Ovary (tissue), 9 donors: ENCODE measurements around the gene SESN2. TPM values are rescaled to one million over a fixed set of nuclear protein-coding genes. Genes with fewer than 3 reads are reported as not detected.

Source experiments
- DNase-seq, 5 donors: peaks; one replicate each; pipeline ENCODE4 v3.0.0-alpha.2; 2019 to 2020
- H3K27ac ChIP-seq, 2 donors: fragments of 200-600 bp; one replicate each; pipeline versions ENCODE4 v1.5.1 to v1.8.0; 2019 to 2022
- H3K27me3 ChIP-seq: fragments of 200-600 bp; one replicate; pipeline ENCODE4 v1.8.0; 2022
- H3K36me3 ChIP-seq: fragments of 200-600 bp; sonication (generic); one replicate; pipeline ENCODE4 v1.5.1; 2019
- H3K4me1 ChIP-seq: one replicate; pipeline ENCODE4 v1.8.1; 2013; ENCODE audit warnings: mild to moderate bottlenecking, moderate library complexity; ENCODE audit not compliant: insufficient read depth
- H3K4me3 ChIP-seq: fragments of 200-600 bp; sonication (generic); one replicate; pipeline ENCODE4 v1.5.1; 2017
- H3K9me3 ChIP-seq, 2 donors: fragments of 200-600 bp in 1 of 2; sonication (generic) in 1 of 2; one replicate each; pipeline versions ENCODE4 v1.5.1 to v1.8.1; 2013 to 2019; ENCODE audit warnings: mild to moderate bottlenecking in 1 of 2, moderate library complexity in 1 of 2
- EP300 ChIP-seq: sonication (generic); formaldehyde crosslinking; IDR thresholded peaks from one replicate; pipeline ENCODE4 v1.6.1; 2017; ENCODE audit warnings: antibody characterized with exemption
- POLR2A ChIP-seq: fragments of 450-650 bp; IDR thresholded peaks from one replicate; pipeline ENCODE4 v1.6.1; 2017; ENCODE audit warnings: antibody characterized with exemption, mild to moderate bottlenecking, moderate library complexity
- WGBS, 3 donors: extraction: QIAGEN DNeasy Blood & Tissue Kit in 1 of 3; methylation state at CpG; one replicate each; pipeline versions ENCODE4 v1.1.5 to v1.1.7; 2013 to 2017; 5-methylcytosine and 5-hydroxymethylcytosine counted together
- intact Hi-C, 4 donors: fragments of 100-400 bp; cut with DNase I; formaldehyde crosslinking; loops; one replicate each; pipeline versions ENCODE4 v1.11.0 to v1.15.1; 2022 to 2023
- polyA plus RNA-seq, 2 donors: library from polyadenylated mRNA; stranded (reverse); fragments of 200-250 nt in 1 of 2; fragments of 350-450 nt in 1 of 2; fragmentation: Illumina TruSeq in 1 of 2; extraction: RNeasy Lipid Tissue Mini Kit (QIAGEN cat#74804) in 1 of 2; gene quantifications; one replicate each; pipeline ENCODE4 v1.2.3, GENCODE V29; 2013 to 2014
- total RNA-seq, 7 donors: library from RNA; depleted of rRNA in 2 of 7; stranded (reverse); fragments of >200 nt in 2 of 7; fragmentation: NEBNext Ultra II Directional in 3 of 7; extraction: Animal tissue kit (Norgen Biotek cat#: 25700) in 3 of 7; gene quantifications; one replicate each; pipeline versions ENCODE4 v1.1.0 to v1.2.4, GENCODE V29; 2016 to 2023
- TF ChIP-seq, protein P1 (sequence below), 3 donors: fragments of 450-650 bp in 2 of 3; fragments of 200-600 bp in 1 of 3; IDR thresholded peaks; one replicate each; pipeline versions ENCODE4 v1.5.1 to v1.8.0; 2016 to 2022; ENCODE audit warnings: antibody characterized with exemption in 3 of 3, mild to moderate bottlenecking in 1 of 3
- donor health status: DM: no; HTN: no; CAD: no; lungs with moderate emphysema.
- donor health status: DM: no; HTN: no; CAD: no.
- donor health status: Bipolar disorder and iron deficiency.
- donor health status: DM: yes; HTN: yes; CAD: no.
- donor health status: DM: no; HTN: no; CAD: no.
- donor health status: DM: yes; HTN: yes; CAD: no.

The SESN2 gene
- total and polyA plus RNA-seq, 9 donors, result 7.4 to 79.9 (median 25.0) TPM

DNA sequence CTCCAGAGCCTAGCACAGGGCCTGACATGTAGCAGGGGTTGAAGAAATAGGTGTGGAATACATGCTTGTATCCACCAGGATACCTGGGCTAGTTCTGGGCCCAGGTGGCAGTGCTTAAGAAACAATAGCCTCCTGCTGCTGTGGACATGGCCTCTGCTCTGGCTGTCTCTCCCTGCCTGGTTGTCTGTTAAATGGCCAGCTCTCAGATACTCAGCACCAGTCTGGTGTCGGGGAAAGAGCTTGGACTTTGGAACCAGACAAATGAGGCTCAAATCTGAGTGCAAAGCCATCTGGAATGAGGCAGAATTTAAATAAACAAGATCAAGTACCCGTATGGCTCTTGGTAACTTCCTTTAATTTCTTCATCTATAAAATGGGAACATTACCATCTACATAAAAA is 31.5 kb downstream of the SESN2 start:
- WGBS, 3 donors, result 76 to 83% (median 81%) methylated on average over 2 of the region's 2 CpGs
- DNase-seq, result no peak
- Histone ChIP-seq H3K27ac (no peak overlapping the region), H3K27me3 (no peaks in the 10 kb centered on the region), H3K9me3 (no peaks in the 10 kb centered on the region), H3K4me3 (no peak overlapping the region), H3K4me1 (no peaks in the 10 kb centered on the region), H3K36me3 (no peaks in the 10 kb centered on the region)
- TF ChIP-seq, protein P1, sequence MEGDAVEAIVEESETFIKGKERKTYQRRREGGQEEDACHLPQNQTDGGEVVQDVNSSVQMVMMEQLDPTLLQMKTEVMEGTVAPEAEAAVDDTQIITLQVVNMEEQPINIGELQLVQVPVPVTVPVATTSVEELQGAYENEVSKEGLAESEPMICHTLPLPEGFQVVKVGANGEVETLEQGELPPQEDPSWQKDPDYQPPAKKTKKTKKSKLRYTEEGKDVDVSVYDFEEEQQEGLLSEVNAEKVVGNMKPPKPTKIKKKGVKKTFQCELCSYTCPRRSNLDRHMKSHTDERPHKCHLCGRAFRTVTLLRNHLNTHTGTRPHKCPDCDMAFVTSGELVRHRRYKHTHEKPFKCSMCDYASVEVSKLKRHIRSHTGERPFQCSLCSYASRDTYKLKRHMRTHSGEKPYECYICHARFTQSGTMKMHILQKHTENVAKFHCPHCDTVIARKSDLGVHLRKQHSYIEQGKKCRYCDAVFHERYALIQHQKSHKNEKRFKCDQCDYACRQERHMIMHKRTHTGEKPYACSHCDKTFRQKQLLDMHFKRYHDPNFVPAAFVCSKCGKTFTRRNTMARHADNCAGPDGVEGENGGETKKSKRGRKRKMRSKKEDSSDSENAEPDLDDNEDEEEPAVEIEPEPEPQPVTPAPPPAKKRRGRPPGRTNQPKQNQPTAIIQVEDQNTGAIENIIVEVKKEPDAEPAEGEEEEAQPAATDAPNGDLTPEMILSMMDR (IDR thresholded peaks at IDR 0.05), result no peak
- TF ChIP-seq POLR2A (no peak), EP300 (no peak)
- intact Hi-C loops, result no loop called here

DNA sequence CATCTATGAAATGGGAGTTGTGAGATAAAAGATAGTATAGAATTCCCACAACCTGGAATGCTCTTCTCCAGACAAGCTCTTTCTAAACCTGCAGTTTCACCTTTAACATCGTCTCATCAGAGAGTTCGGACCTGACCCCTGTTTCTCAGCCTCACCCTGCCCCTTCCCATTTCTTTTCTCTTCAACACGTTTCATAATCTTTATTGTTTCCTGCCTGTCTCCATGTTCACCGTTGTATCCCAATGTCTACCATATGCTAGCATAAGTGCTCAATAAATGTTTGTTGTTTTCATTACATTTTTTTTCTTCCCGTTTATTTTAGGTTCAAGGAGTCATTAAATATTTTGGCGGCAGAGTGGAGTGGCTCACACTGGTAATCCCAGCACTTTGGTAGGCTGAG is 32.4 kb downstream of the SESN2 start:
- Histone ChIP-seq H3K27ac (no peak overlapping the region), H3K9me3 (no peaks in the 10 kb centered on the region), H3K4me3 (no peak overlapping the region), H3K4me1 (peaks cover 2% of the 10 kb centered on the region), H3K27me3 (no peaks in the 10 kb centered on the region), H3K36me3 (no peaks in the 10 kb centered on the region)
- no peak for DNase-seq
- WGBS, 3 donors, result 53 to 63% (median 62%) methylated on average over 6 of the region's 6 CpGs
- intact Hi-C loops, result no loop called here
- TF ChIP-seq, protein P1 (IDR thresholded peaks at IDR 0.05), result no peak
- TF ChIP-seq POLR2A (no peak), EP300 (no peak)

DNA sequence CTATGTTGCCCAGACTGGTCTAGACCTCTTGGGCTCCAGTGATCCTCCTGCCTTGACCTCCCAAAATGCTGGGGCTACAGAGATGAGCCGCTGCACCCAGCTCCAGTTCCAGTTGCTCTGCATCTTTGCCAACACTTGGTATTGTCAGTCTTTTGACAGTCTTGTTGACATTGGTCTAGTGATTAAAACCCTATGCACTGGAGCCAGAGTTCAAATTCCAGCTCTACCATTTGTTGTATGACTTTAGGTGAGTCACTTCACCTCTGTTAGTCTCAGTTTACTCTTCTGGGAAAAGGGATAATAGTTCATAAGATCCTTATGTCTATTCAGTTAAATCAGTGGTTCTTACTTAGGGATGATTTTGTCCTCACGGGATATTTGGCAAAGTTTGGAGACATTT is 36.6 kb downstream of the SESN2 start:
- Histone ChIP-seq H3K27ac (peak overlapping the region in 1 of 2 donors; percentile 78), H3K4me1 (peaks cover 4% of the 10 kb centered on the region), H3K27me3 (no peaks in the 10 kb centered on the region), H3K36me3 (no peaks in the 10 kb centered on the region), H3K9me3 (no peaks in the 10 kb centered on the region), H3K4me3 (no peak overlapping the region)
- TF ChIP-seq, protein P1 (IDR thresholded peaks at IDR 0.05), result no peak
- TF ChIP-seq EP300 (no peak), POLR2A (no peak)
- intact Hi-C loops, result no loop called here
- no peak for DNase-seq
- WGBS, 3 donors, result 50 to 58% (median 52%) methylated on average over 2 of the region's 2 CpGs

DNA sequence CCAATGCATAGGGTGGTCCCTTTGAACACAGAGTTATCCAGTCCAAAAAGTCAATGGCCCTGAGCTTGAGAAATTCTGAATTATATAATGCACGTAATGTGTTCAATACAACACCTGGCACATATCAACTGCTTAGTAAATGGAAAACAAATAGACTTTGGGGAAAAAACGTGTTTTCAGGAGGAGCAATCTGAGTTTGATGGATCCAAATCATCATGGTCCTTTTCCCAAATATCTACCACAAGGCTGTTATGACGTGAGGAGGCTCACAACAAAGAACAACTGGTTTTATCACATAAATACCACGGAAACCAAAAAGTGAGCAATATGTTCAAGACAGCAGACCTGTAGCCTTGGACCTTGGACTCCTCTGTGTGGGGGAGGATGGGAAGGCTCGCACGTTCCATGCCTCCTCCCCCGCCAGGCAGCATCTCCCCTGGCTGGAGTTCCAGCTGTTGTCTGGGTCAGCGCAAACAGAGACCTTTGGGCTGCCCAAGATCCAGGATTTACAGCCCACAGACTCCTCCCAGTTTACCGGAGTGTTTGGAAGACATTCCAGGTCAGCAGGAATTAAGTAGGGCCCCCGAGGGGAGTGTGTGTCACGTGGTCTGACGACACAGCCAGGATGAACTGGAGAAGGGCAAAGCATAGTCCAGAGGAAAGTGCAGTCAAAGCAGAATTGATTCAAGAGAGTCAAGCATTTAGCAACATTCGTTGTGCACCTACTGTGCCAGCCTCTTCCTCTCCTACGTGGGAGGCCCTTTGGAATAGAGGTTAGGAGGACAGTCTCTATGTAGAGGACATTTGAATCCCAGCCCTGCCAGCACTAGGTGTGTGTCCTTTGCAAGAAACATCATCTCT is 37.3 kb downstream of the SESN2 start:
- peak; percentile 90 to 97 (median 94) for DNase-seq
- 2 to 4% (median 3%) methylated on average over 14 of the region's 14 CpGs for WGBS, 3 donors

More for the DNA sequence above, 37.3 kb downstream of the SESN2 start:
- intact Hi-C loops, result no loop called here
- H3K27me3 ChIP-seq, result no peaks in the 10 kb centered on the region
- H3K27ac ChIP-seq, result peak overlapping the region; percentile 67 to 78
- H3K9me3 ChIP-seq, result no peaks in the 10 kb centered on the region
- H3K36me3 ChIP-seq, result no peaks in the 10 kb centered on the region
- TF ChIP-seq, protein P1 (IDR thresholded peaks at IDR 0.05), result peak in 2 of 3 donors; percentile 18 to 53
- TF ChIP-seq EP300 (peak; percentile 65), POLR2A (no peak)
- no peak overlapping the region for H3K4me3 ChIP-seq
- H3K4me1 ChIP-seq, result peaks cover 4% of the 10 kb centered on the region
